K562 (cell line): ENCODE data around the gene CCDC73. TPM values are rescaled to one million over a fixed set of nuclear protein-coding genes. Genes with fewer than 3 reads are reported as not detected.

Source experiments
- ASH1L ChIP-seq: fragments of 450-650 bp; IDR thresholded peaks from 2 replicates; pipeline ENCODE4 v1.6.1; 2018; ENCODE audit warnings: borderline replicate concordance, mild to moderate bottlenecking, low read depth; ENCODE audit not compliant: partially characterized antibody
- CC2D1A ChIP-seq: fragments of 450-650 bp; IDR thresholded peaks from 2 replicates; pipeline ENCODE4 v1.6.1; 2017; ENCODE audit warnings: mild to moderate bottlenecking
- EP400 ChIP-seq: fragments of 450-650 bp; IDR thresholded peaks from 2 replicates; pipeline ENCODE4 v1.6.1; 2017; ENCODE audit warnings: antibody characterized with exemption, mild to moderate bottlenecking, moderate library complexity
- EZH2 ChIP-seq: IDR thresholded peaks from 2 replicates; pipeline ENCODE4 v1.6.1; 2012; ENCODE audit warnings: low read depth, mild to moderate bottlenecking, inconsistent platforms, low read length, borderline replicate concordance
- FOXP1 ChIP-seq: sonication (generic); formaldehyde crosslinking; IDR thresholded peaks from 2 replicates; pipeline ENCODE4 v1.8.0; 2022; ENCODE audit warnings: mild to moderate bottlenecking, missing genetic modification reagents
- HDAC2 ChIP-seq: fragments of 450-650 bp; IDR thresholded peaks from 2 replicates; pipeline ENCODE4 v1.6.1; 2016; ENCODE audit warnings: mild to moderate bottlenecking
- MYNN ChIP-seq, 2 experiments: sonication (generic); formaldehyde crosslinking in 1 of 2; IDR thresholded peaks; 2 replicates each; pipeline versions ENCODE4 v1.5.0 to v1.6.1; 2016 to 2020; ENCODE audit warnings: antibody characterized with exemption in 1 of 2, missing genetic modification reagents in 1 of 2
- POLR2G ChIP-seq: fragments of 200-400 bp; formaldehyde crosslinking; IDR thresholded peaks from 2 replicates; pipeline ENCODE4 v1.6.1; 2017; ENCODE audit warnings: low read depth, mild to moderate bottlenecking, antibody characterized with exemption, low read length, moderate library complexity
- PYGO2 ChIP-seq: fragments of 450-650 bp; IDR thresholded peaks from 2 replicates; pipeline ENCODE4 v1.6.1; 2016; ENCODE audit warnings: mild to moderate bottlenecking, missing genetic modification characterization, moderate library complexity, missing compliant biosample characterization
- RNF2 ChIP-seq: sonication (generic); IDR thresholded peaks from 2 replicates; pipeline ENCODE4 v1.6.1; 2016
- SOX6 ChIP-seq: fragments of 450-650 bp; IDR thresholded peaks from 2 replicates; pipeline ENCODE4 v1.6.1; 2014; ENCODE audit warnings: mild to moderate bottlenecking
- SRSF7 ChIP-seq: fragments of 200-400 bp; formaldehyde crosslinking; optimal IDR thresholded peaks from 2 replicates; pipeline ENCODE3; 2017; ENCODE audit warnings: mild to moderate bottlenecking, low read depth, low read length
- SRSF9 ChIP-seq: fragments of 200-400 bp; formaldehyde crosslinking; IDR thresholded peaks from 2 replicates; pipeline ENCODE4 v1.6.1; 2017; ENCODE audit warnings: low read depth, low read length, borderline replicate concordance
- SUPT5H ChIP-seq: fragments of 450-650 bp; IDR thresholded peaks from 2 replicates; pipeline ENCODE4 v1.6.1; 2016
- TAF1 ChIP-seq: IDR thresholded peaks from 2 replicates; pipeline ENCODE4 v1.6.1; 2011; ENCODE audit warnings: mild to moderate bottlenecking, low read length, moderate library complexity; ENCODE audit not compliant: insufficient read depth, control insufficient read depth, severe bottlenecking; ENCODE audit errors: extremely low read depth
- TCF3 ChIP-seq: sonication (generic); formaldehyde crosslinking; IDR thresholded peaks from 2 replicates; pipeline ENCODE4 v1.4.0; 2020; ENCODE audit warnings: mild to moderate bottlenecking, missing genetic modification reagents
- TSC22D4 ChIP-seq: fragments of 450-650 bp; IDR thresholded peaks from 2 replicates; pipeline ENCODE4 v1.6.1; 2016; ENCODE audit warnings: missing genetic modification characterization, missing biosample characterization, control low read depth
- XRCC4 ChIP-seq: IDR thresholded peaks from one replicate; pipeline ENCODE4 v1.6.1; 2011; ENCODE audit not compliant: insufficient read depth, insufficient read length; ENCODE audit errors: extremely low read depth
- ZKSCAN3 ChIP-seq: fragments of 250-450 bp; sonication (Bioruptor Pico); IDR thresholded peaks from 2 replicates; pipeline ENCODE4 v1.4.0; 2020
- ZNF133 ChIP-seq: fragments of 250-450 bp; sonication (Bioruptor Pico); IDR thresholded peaks from 2 replicates; pipeline ENCODE4 v1.4.0; 2020; ENCODE audit warnings: mild to moderate bottlenecking
- ZNF232 ChIP-seq: sonication (generic); formaldehyde crosslinking; IDR thresholded peaks from 2 replicates; pipeline ENCODE4 v1.8.0; 2022; ENCODE audit warnings: mild to moderate bottlenecking, missing genetic modification reagents
- ZNF408 ChIP-seq: fragments of 250-450 bp; sonication (Bioruptor Pico); IDR thresholded peaks from 2 replicates; pipeline ENCODE4 v1.4.0; 2020; ENCODE audit warnings: low read depth, mild to moderate bottlenecking, moderate library complexity
- polyA plus RNA-seq, 8 experiments: library from polyadenylated mRNA; depleted of rRNA in 4 of 8; stranded (reverse) in 5 of 8; unstranded in 3 of 8; fragments of >200 nt; fragmentation: Nextera tagmentation in 2 of 8; fragmentation: Illumina TruSeq in 1 of 8; extraction: Ambion mirVana in 2 of 8; extraction: Trizol in 1 of 8; gene quantifications; 2 replicates each; pipeline versions ENCODE4 v1.2.1 to v1.2.3, GENCODE V29; 2011 to 2014; ENCODE audit warnings: inconsistent platforms in 1 of 8, missing spikeins in 1 of 8
- total RNA-seq, 7 experiments: library from RNA; depleted of rRNA in 6 of 7; stranded (reverse); fragments of >200 nt in 6 of 7; fragmentation: Illumina TruSeq in 2 of 7; extraction: Trizol in 2 of 7; gene quantifications; 2 replicates each; pipeline versions ENCODE4 v1.2.1 to v1.2.3, GENCODE V29; 2011 to 2021; ENCODE audit warnings: low replicate concordance in 1 of 7
- TF ChIP-seq, protein P1 (sequence below): fragments of 250-450 bp; sonication (Bioruptor Pico); IDR thresholded peaks from 2 replicates; pipeline ENCODE4 v1.8.0; 2022; ENCODE audit warnings: moderate library complexity, mild to moderate bottlenecking, inconsistent platforms
- TF ChIP-seq, protein P2 (sequence below): fragments of 250-450 bp; sonication (Bioruptor Pico); IDR thresholded peaks from 2 replicates; pipeline ENCODE4 v1.8.0; 2021; ENCODE audit warnings: moderate library complexity, mild to moderate bottlenecking, inconsistent platforms
- TF ChIP-seq, protein P3 (sequence below): sonication (generic); formaldehyde crosslinking; IDR thresholded peaks from 2 replicates; pipeline ENCODE4 v1.8.0; 2022; ENCODE audit warnings: mild to moderate bottlenecking, low read depth, missing genetic modification reagents
- TF ChIP-seq, protein P4 (sequence below): IDR thresholded peaks from 2 replicates; pipeline ENCODE4 v1.6.1; 2012; ENCODE audit warnings: low read depth, low read length, improper control_type of control experiment, borderline replicate concordance

The CCDC73 gene
- total and polyA plus RNA-seq, 9 of the 15 experiments (the other 6 are each of a cell fraction or from before 2014, with no cell fraction given), result 0.20 to 0.21 TPM; not detected in 7

DNA sequence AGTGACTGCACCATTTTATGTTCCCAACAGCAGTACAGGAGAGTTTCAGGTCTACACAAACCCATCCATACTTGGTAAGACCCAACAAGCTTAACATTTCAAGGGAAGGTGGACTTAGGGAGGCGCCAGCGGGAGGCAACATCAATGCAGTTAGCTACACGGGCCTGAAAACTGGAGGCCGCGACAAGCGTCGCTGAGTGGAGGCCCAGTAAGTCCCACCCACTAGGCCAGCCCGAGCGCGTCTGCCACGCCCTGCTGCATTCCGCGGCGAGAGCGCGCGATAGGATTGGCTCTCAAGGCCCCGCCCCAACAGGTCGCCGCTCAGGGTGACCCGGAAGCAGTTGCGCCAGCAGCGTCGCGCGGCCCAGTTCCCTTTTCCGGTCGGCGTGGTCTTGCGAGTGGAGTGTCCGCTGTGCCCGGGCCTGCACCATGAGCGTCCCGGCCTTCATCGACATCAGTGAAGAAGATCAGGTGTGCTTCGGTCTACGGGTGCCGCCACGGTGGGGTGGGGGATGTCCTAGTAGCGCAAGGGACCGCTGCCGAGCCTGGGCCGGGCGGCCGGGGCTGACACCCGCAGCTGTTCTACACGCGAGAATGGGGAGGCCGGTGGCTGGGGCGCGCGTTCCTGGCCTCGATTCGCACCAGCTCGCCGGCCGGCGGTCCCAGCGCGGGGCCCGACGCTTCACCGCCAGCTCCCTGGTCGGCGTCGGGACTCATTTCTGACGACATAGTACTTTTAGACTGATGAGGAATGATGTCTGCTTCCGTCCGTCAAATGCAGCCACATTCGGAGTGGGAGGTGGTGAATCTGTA lies 210.8 kb downstream of the CCDC73 start, which contains the start of gene EIF3M (continued):
- peak; percentile 59; the same call in 1 of the 2 replicates for TF ChIP-seq RNF2
- TF ChIP-seq, protein P1, sequence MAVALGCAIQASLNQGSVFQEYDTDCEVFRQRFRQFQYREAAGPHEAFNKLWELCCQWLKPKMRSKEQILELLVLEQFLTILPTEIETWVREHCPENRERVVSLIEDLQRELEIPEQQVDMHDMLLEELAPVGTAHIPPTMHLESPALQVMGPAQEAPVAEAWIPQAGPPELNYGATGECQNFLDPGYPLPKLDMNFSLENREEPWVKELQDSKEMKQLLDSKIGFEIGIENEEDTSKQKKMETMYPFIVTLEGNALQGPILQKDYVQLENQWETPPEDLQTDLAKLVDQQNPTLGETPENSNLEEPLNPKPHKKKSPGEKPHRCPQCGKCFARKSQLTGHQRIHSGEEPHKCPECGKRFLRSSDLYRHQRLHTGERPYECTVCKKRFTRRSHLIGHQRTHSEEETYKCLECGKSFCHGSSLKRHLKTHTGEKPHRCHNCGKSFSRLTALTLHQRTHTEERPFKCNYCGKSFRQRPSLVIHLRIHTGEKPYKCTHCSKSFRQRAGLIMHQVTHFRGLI (CRISPR knock-in tag), result no peak
- TF ChIP-seq PYGO2 (tag), result no peak
- no peak for TF ChIP-seq ZNF408
- TF ChIP-seq SOX6, result no peak; the same call in 1 of the 2 replicates
- TF ChIP-seq SRSF9, result no peak
- 0 out of 2 replicates have a peak, but pooled peaks have one; percentile 7 for TF ChIP-seq CC2D1A
- no peak; the same call in 1 of the 2 replicates for TF ChIP-seq TCF3 (CRISPR knock-in tag)
- peak; percentile 95 for TF ChIP-seq TAF1
- TF ChIP-seq POLR2G, result peak; percentile 99
- TF ChIP-seq, protein P2, sequence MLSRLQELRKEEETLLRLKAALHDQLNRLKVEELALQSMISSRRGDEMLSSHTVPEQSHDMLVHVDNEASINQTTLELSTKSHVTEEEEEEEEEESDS (CRISPR knock-in tag), result no peak
- no peak for TF ChIP-seq TSC22D4
- 0 out of 2 replicates have a peak, but pooled peaks have one; percentile 19 for TF ChIP-seq ZNF133 (CRISPR knock-in tag)
- peak; percentile 98 for TF ChIP-seq EP400
- TF ChIP-seq, protein P3, sequence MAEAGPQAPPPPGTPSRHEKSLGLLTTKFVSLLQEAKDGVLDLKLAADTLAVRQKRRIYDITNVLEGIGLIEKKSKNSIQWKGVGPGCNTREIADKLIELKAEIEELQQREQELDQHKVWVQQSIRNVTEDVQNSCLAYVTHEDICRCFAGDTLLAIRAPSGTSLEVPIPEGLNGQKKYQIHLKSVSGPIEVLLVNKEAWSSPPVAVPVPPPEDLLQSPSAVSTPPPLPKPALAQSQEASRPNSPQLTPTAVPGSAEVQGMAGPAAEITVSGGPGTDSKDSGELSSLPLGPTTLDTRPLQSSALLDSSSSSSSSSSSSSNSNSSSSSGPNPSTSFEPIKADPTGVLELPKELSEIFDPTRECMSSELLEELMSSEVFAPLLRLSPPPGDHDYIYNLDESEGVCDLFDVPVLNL (CRISPR knock-in tag), result no peak
- TF ChIP-seq MYNN (IDR thresholded peaks at IDR 0.05), result no peak
- no peak for TF ChIP-seq MYNN (CRISPR knock-in tag; IDR thresholded peaks at IDR 0.05)
- no peak for TF ChIP-seq ZKSCAN3
- TF ChIP-seq ASH1L, result no peak
- peak; percentile 92 for TF ChIP-seq SUPT5H
- no peak for TF ChIP-seq ZNF232 (CRISPR knock-in tag)
- TF ChIP-seq HDAC2, result peak; percentile 51; the same call in 1 of the 2 replicates
- TF ChIP-seq, protein P4, sequence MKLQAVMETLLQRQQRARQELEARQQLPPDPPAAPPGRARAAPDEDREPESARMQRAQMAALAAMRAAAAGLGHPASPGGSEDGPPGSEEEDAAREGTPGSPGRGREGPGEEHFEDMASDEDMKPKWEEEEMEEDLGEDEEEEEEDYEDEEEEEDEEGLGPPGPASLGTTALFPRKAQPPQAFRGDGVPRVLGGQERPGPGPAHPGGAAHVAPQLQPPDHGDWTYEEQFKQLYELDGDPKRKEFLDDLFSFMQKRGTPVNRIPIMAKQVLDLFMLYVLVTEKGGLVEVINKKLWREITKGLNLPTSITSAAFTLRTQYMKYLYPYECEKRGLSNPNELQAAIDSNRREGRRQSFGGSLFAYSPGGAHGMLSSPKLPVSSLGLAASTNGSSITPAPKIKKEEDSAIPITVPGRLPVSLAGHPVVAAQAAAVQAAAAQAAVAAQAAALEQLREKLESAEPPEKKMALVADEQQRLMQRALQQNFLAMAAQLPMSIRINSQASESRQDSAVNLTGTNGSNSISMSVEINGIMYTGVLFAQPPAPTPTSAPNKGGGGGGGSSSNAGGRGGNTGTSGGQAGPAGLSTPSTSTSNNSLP, result no peak
- TF ChIP-seq FOXP1 (CRISPR knock-in tag), result peak; percentile 45; the same call in 1 of the 2 replicates
- TF ChIP-seq SRSF7, result no peak
- TF ChIP-seq XRCC4, result no peak
- TF ChIP-seq EZH2, result no peak
